ENCODE measurements around the gene SLC25A47.
"Not testable (repeated sequence)": the region's sequence is repeated elsewhere in the genome, so short reads cannot be mapped to it uniquely, and the experiment has no call there.

Gene SLC25A47

DNA sequence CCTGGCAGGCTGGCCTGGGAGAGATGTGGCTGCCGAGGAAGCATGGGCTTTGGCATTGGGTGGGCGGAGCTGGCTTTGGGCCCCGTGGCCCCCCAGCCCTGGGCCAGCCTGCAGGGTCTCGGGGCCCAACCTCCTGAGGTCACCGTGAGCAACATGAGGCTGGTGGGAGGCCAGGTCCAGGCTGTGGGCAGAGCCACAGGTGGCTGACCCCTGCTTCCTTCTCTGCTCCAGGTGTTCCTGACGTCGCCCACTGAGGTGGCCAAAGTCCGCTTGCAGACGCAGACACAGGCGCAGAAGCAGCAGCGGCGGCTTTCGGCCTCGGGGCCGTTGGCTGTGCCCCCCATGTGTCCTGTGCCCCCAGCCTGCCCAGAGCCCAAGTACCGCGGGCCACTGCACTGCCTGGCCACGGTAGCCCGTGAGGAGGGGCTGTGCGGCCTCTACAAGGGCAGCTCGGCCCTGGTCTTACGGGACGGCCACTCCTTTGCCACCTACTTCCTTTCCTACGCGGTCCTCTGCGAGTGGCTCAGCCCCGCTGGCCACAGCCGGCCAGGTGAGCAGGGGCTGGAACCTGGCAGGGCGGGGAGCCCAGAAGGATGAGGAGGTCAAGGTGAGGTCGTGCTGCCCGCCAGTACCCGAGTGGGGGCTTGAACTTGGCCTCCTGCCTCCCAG lies 5.5 kb downstream of the SLC25A47 start:
- DNase-seq, result no peak

DNA sequence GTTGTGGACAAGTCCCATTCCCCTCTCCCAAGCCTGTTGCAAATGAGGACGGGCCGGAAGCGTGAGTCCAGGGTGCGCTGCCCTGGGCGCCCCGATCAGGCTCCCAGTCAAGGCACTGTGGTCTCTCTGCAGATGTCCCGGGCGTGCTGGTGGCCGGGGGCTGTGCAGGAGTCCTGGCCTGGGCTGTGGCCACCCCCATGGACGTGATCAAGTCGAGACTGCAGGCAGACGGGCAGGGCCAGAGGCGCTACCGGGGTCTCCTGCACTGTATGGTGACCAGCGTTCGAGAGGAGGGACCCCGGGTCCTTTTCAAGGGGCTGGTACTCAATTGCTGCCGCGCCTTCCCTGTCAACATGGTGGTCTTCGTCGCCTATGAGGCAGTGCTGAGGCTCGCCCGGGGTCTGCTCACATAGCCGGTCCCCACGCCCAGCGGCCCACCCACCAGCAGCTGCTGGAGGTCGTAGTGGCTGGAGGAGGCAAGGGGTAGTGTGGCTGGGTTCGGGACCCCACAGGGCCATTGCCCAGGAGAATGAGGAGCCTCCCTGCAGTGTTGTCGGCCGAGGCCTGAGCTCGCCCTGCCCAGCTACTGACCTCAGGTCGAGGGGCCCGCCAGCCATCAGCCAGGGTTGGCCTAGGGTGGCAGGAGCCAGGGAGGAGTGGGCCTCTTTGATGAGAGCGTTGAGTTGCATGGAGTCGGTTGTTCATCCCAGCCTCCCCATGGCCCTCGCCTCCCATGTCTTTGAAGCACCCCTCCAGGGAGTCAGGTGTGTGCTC lies 6.3 kb downstream of the SLC25A47 start:
- no peak for DNase-seq

DNA sequence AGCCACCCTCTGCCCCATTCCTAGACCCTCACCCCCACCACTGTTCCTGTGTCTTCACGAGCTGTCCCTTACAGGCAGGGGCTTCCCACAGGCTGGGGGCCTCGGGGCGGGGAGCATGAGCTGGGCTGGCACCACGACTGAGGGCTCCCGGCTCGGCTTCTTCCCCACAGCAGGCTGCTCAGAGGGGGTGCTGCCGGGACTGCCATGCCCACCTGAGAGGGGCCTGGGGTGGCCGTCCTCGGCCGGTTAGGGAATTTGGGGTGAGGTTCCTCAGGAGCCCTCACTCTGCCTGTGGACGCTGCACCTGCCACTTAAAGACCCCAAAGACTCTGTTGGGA lies 6.8 kb downstream of the SLC25A47 start:
- DNase-seq, result no peak

DNA sequence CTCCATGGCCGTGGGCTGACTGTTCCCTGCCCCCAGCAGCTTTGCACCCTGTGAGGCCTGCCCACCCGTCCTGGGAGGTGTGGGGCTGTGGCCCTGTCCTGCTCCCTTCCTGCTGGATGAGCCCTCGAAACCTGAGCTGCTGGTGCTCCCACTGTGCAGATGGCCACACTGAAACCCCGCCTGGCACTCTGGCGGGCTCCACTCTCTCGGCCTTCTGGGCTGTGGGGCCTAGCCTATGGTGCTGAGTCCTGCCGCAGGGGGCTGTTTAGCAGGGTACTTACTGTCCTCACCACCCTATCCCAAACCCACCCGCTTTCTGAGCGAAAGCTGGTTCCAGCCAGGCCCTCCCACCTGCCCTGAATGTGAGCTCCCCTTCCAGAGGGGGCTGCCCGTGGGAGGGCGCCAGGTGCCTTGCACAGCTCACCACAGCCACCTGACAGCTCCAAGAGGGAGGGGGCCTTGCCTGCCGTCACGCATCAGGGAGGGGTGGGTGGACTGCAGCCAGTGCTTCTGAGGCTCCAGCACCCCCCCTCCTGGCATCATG lies 7.3 kb downstream of the SLC25A47 start:
- no peak for DNase-seq

DNA sequence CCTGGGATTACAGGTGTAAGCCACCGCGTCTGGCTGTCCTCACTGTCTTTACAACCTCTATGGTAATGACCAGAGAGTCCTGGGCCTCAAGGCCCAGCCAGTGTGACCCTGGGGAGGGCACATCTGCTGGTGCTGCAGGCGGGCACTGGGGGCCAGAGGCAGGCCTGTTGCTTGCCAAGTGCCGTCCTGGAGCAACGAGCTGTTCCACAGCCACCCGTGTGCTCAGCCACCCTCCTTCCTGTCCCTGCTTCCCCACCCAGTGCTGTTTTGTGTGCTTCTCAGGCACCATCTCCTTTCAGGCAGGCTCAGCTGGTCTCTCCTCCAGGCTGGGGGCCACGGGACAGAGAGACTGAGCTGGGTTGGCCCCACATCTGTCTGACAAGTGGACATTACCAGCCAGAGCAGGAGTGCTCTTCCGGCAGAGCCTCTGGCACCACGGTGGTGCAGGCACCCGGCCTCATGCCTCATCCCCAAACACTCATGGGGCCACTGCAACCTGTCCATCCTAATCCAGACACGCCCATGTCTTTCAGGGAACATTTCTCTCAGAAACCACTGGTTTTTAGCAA lies 9.0 kb downstream of the SLC25A47 start:
- no peak for DNase-seq

DNA sequence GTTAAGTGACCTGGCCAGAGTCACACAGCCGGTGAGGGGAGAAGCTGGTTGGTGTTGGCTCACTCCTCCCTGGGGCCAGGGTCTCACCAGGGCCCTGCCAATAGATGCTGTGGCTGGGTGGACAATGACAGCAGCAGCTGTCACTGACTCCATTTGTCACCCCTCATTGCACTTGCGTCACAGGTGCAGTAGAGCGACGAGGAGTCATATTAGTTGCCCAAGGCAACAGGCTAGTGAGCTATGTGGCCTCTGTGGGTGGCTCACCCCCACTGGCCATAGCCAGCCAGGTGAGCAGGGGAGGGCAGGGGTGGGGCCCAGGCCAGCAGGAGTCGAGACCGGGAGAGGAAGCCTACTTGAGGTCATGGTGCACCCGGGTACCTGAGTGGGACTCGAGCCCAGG lies 9.7 kb downstream of the SLC25A47 start:
- DNase-seq, result no peak

DNA sequence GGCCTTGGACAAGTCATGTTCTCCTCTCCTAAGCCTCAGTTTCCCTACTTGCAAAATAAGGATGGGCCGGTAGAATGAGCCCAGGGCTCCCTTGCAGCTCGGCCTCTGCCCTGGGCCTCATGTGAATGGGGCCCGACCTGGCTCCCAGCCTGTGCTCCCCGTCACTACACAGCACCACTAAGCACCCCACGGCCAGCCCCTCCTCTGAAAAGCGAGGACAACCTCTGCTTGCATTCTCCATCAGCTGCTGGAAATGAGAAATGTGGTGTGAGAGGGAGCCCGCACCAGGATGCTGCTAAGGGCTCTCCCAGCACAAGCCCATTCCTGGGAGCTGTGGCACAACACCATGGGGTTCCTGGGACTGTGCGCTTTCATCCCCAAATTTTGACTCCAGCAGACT lies 10.2 kb downstream of the SLC25A47 start:
- no peak for DNase-seq

DNA sequence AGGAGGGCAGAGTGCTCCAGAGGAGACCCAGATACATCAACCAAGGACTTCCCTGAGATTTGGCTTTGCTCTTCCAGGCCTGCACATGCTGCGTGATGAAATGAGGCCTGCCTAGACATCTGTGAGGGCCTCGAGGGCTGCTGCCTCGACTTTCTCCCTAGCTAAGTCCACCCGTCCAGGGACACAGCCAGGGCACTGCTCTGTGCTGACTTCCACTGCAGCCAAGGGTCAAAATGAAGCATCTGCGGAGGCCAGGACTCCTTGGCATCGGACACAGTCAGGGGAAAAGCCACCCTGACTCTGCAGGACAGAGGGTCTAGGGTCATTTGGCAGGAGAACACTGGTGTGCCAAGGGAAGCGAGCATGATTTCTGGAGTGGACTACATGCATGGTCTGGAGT lies 10.7 kb downstream of the SLC25A47 start:
- no peak for DNase-seq

DNA sequence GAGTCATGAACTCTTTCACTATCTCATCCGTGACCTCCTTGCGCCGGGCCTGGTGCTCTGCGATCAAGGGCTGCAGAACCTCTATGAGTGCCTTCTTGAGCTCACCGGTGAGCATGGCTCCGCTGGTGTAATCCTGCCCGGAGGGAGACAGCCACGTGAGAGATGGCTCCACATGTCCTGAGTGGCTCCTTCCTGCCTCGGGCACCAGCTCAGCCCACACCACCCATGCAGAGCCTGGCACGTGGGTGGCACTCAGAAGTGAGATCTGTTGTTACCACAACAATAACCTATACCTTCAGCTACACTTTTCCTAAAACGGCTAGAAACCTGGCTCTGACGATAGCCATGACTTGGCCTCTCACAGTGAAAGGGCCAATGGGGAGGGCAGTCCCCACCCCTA lies 11.8 kb downstream of the SLC25A47 start:
- DNase-seq, result no peak

DNA sequence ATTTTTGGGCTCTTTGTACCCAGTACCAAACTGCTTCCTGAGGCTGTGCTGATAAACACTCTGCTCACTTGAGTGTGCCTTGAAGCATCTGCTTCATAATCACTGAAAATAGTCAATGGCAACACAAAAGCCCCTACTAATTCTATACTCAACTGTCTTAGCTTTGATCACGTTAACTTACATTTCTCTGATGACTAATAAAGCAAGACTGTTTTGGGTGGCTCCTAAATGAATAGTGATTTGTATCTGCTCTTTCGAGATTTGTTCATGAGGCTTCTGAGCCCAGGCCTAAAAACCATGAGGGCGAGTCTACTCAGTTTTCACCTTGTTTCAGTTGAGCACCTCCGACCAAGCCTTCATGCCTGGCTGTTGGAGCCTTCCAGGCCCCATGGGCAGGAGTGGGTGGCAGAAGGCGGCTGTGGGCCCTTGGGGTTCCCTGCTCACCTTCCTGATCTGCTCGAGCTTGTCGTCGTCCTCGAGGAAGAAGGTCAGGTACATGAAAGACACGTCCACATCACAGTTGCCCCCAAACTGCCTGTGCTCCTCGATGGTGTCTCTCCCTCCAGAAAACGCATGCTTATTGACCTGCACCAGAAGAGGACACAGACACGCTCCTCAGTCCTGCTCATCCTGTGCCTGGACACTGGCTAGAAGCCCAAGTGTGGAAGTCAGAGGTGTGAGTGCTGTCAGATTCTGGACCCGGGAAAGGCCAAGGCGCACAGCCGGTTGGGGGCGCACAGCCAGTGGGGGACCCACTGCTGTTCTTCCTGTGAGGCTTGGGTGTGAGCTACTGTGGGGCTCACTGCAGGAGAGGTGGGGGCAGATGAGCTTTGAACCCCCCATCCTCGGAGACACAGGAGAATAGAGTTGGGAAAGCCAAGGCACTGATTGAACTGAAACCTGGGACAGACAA lies 13.7 kb downstream of the SLC25A47 start:
- DNase-seq, result no peak

DNA sequence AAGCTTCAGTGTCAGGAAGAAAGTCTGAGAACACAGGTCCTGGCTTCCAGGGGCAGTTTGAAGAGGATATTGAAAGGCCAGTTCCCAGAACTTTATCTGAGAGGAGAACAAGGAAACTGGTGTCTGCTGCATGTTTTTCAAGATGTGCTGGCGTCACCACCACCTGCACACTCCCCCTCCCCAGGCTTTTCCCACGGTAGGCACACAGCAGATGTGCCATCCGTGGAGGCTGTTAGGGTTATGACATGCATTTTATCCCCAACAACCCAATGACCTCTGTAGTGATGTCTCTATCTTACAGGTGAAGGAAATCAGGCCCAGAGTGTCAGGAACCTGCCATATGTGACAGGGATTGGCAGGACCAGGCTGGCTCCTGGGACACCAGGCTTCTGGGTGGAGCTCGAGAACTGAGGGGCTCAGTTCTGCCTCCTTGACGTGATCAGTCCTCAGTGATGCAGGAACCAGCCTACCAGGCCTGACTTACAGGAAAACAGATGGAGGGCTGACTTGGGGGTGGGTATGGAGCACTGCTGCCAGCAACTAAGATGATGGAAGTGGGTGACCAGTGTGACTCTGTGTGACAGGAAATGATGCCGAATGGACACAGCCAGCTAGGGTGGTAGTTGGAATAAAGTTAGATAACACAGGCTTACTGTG lies 16.8 kb downstream of the SLC25A47 start:
- no peak for DNase-seq

DNA sequence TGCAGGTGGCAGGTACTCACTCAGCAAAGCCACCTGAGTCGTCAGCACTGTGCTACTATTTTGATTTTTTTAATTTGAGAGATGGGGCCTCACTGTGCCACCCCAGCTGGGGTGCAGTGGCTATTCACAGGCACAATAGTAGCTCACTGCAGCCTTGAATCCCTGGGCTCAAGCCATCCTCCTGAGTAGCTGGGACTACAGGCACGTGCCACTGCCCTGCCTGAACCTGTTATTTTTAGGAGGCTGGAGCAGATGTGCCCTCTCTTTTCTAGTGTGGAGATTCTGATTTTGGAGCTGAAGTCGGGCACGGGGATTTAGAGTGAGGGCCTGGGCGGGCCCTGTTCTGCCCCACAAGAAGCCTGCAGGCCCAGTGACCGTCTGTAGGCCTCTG lies 17.3 kb downstream of the SLC25A47 start:
- no peak for DNase-seq

DNA sequence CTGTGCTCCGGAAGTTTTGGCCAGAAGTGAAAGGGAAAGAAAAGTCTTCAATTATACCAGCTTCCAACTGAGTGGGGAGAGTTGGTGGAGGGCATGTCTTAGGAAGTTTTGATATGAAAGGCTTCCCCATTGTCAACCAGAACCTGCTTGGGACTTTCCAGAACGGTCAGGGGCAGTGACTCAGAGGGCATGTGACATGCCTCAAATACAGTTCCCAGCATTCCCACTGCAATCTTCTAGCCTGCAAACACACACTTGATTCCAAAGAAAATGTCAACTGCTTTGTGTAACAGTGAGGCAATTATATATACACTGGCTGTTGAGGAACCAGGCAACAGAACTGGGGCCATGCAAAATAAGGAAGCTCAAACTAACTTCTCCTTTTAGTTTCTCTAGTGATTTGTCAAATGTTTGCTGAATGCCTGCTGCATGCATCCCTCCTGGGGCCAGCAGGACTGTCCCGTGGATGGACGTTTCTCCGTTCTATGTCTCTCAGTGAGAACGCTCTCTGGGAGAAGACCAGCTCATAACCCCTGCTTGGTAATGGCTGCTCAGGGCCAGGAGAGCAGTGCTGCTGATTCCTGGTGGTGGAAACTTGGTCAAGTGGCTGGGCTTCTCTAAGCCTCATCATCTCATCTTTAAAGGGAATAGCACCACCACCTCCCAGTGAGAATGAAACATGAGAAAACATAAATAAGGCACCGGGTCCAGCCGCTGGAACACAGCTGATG lies 18.3 kb downstream of the SLC25A47 start:
- DNase-seq, result peak; percentile 8

DNA sequence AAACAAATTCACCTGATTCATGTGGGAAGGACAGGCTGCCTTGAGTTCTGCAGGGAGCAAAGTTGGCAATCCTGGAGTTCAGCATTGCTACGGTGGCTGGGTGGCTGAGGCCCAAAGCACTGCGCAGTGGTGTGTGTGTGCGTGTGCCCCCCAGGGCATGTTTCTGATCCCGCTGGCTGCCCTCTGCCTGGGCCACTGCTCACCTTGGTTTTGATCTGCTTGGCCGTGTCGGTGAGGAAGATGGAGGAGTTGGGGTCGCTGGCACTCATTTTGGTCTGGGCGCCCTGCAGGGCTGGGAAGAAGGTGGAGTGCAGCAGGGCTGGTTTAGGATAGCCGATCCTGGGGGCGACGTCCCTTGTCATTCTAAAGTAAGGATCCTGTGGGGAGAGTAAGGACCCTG lies 19.1 kb downstream of the SLC25A47 start:
- no peak for DNase-seq

DNA sequence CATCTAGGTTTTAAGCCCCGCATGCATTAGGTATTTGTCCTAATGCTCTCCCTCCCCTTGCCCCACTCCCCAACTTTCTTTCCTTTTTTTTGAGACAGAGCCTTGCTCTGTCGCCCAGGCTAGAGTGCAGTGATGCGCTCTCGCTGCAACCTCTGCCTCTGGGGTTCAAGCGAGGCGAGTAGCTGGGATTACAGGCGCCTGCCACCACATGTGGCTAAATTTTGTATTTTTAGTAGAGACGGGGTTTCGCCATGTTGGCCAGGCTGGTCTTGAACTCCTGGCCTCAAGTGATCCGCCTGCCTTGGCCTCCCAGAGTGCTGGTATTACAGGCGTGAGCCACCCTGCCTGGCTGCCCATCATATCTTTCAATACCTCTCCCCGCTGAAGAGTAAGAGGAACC lies 19.7 kb downstream of the SLC25A47 start:
- DNase-seq, result not testable (repeated sequence)

DNA sequence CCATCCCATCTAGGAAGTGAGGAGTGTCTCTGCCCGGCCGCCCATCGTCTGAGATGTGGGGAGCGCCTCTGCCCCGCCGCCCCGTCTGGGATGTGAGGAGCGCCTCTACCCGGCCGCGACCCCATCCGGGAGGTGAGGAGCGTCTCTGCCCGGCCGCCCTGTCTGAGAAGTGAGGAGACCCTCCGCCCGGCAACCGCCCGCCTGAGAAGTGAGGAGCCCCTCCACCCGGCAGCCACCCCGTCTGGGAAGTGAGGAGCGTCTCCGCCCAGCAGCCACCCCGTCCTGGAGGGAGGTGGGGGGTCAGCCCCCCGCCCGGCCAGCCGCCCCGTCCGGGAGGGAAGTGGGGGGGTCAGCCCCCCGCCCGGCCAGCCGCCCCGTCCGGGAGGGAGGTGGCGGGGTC lies 21.5 kb downstream of the SLC25A47 start:
- not testable (repeated sequence) for DNase-seq

DNA sequence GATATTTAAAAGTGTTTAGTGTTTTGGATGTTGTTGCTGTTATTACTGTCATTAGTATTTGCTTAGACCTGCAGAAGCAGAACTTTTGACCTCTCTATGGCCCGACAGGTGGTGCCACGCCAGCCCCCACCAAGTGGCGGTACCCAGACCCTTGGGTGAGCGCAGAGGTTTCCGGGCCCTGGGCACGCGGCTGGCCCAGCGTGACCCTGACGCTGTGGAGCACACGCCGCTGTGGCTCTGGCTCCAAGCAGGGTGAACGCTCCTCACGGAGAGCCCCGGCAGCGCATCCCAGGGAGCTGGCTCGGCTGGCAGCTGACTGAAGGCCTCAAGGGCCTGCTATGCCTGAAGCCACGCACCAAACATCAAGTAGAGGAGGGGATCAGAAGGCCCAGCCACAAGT lies 22.6 kb downstream of the SLC25A47 start:
- DNase-seq, result no peak

DNA sequence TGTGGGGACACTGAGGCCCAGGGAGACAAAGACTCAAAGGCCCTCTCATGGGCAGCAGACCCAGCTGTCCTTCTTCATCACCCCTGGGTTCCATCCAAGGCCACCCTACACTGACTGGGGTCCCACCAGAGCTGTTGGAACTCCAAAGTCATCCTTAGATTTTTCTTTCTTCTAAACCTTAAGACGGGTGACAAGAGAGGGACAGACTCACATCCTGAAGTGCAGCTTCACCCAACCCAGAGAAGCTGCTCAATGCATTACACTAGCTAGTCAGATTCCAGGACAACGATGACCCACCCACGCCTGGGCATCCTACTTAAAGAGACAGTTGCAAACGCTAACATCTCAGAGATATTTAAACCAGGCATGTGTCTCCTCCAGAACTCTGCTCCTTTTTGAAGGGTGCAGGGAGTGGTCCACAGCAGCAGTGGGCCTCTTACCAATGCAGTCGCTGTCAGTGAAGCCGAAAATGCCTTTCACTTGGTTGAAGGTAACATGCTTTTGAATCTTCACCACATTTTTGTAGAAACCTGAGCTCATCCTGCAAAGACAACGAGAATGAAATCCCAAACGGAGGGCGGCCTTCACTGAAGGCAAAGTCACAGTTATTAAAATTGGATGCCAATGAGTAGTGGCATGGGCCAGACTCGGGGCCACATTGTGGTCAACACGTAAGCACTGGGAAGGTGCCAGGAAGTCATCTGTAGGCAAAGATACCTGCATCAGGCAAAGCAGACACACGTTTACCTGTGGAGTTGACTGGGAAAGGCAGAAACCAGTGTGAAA lies 23.4 kb downstream of the SLC25A47 start:
- no peak for DNase-seq

DNA sequence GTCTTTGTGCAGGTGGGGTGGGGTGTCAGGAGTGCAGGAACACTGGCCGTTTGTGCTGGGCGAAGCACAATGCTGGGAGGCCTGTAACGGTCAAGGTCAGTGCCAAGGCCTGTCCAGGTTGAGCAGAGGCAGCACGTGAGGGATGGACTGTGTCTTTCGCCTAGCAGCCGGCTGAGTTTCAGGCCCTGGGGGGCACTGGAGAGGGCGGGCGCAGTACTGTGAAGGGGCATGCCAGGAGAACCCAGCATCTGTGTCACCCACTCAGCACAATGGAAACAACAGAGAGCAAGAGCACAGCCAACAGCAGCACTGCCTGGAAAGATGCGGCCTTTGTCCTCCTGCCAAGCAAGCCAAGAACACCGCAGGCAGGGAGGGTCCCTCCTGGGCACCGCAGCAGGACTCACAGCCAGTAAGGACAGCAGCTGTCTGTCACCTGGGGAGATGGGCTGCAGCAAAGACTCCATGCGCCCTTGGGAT lies 25.2 kb downstream of the SLC25A47 start:
- DNase-seq, result no peak

DNA sequence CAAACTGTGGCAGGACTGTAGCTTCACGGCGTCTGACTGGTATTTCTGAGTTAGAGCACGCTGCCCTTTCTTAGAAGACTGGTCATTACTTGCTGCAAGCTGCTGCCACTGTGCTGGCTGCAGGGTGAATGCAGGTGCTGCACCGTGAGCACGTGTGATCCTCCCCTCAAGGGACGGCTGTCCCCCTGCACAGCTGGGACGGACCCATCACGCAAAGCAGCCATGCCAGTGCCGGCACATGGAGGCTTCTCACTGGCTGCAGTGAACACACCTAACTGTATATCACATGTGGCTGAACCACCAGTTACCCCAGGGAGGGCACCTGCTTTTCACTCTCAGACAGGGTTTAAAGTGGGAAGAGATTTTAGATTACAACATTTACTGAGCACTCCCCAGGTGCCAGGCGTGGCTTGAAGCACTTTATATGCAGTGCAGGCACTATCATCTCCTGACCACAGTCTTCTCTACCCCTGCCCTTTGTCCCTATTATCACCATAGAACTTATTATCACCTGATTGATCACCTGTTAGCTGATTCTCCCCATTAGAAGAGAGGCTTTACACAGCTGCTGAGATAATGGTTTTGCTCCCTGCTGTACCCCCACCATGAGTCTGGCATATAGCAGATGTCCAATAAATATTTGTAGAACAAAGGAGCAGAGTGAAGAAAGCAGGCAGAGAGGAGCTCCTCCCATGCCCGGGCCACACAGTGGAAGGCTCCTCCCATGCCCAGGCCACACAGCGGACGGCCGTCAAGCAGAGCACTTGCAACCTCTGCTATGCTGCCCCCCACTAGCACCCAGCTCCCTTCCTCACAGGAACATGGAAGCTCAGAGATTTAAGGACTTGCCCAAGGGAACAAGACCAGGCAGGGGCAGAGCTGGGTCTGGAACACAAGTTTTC lies 25.9 kb downstream of the SLC25A47 start:
- DNase-seq, result no peak
